Colonic mucosa (tissue), 4 donors: ENCODE data around the gene TH. TPM values are rescaled to one million over a fixed set of nuclear protein-coding genes. Genes with fewer than 3 reads are reported as not detected.
A peak's percentile ranks its signal among the peaks of the same experiment; 100 is the strongest.

Experiments used
- DNase-seq: peaks from one replicate; pipeline ENCODE4 v3.0.0-alpha.2; 2020
- H3K27ac ChIP-seq: fragments of 200-600 bp; one replicate; pipeline ENCODE4 v1.8.0; 2021
- H3K27me3 ChIP-seq: fragments of 200-600 bp; one replicate; pipeline ENCODE4 v1.8.0; 2021
- H3K36me3 ChIP-seq: fragments of 200-600 bp; one replicate; pipeline ENCODE4 v1.8.0; 2021
- H3K4me1 ChIP-seq: fragments of 200-600 bp; one replicate; pipeline ENCODE4 v1.8.0; 2021; ENCODE audit warnings: mild to moderate bottlenecking
- H3K4me3 ChIP-seq: fragments of 200-600 bp; one replicate; pipeline ENCODE4 v1.8.0; 2021
- H3K9ac ChIP-seq, 2 donors: one replicate each; pipeline ENCODE4 v1.7.0; 2013; ENCODE audit warnings: control low read depth in 2 of 2, low read depth in 2 of 2, low read length in 2 of 2
- H3K9me3 ChIP-seq: fragments of 200-600 bp; one replicate; pipeline ENCODE4 v1.8.0; 2021
- intact Hi-C: fragments of 100-400 bp; cut with DNase I; formaldehyde crosslinking; loops from one replicate; pipeline ENCODE4 v1.14.1; 2022
- total RNA-seq, 2 donors: library from RNA; stranded (reverse); fragmentation: NEBNext Ultra II Directional in 1 of 2; extraction: Animal tissue kit (Norgen Biotek cat#: 25700) in 1 of 2; gene quantifications; one replicate each; pipeline ENCODE4 v1.2.1, GENCODE V29; 2021
- TF ChIP-seq, protein P1 (sequence below): fragments of 200-600 bp; IDR thresholded peaks from one replicate; pipeline ENCODE4 v1.8.0; 2022; ENCODE audit warnings: antibody characterized with exemption, mild to moderate bottlenecking
- donor health status: healthy.
- donor health status: DM: no; HTN: no; CAD: no.
- donor health status: DM: no; HTN: no; CAD: no.

The TH gene
- total RNA-seq, 2 donors from 2014 or later: 0.15 TPM; not detected in 1

DNA sequence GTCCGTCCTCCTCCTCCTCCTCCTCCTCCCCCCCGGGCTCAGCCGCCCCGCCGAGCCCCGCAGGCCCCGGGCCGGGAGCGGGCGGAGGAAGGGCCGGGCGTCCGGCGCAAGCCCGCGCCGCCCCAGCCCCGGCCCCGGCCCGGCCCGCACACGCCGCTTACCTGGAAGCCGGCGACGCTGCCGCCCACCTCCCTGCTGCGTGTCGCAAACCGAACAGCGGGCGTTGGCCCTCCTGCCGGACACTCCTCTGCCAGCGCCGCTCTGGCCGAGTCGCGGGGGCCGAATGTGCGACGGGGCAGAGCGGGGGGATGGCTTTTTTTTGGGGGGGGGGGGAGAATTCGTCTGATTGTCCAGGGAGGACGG is 33.6 kb downstream of the TH start:
- peaks cover 70% of the 10 kb centered on the region for H3K27me3 ChIP-seq
- no peaks in the 10 kb centered on the region for H3K4me1 ChIP-seq
- TF ChIP-seq, protein P1, sequence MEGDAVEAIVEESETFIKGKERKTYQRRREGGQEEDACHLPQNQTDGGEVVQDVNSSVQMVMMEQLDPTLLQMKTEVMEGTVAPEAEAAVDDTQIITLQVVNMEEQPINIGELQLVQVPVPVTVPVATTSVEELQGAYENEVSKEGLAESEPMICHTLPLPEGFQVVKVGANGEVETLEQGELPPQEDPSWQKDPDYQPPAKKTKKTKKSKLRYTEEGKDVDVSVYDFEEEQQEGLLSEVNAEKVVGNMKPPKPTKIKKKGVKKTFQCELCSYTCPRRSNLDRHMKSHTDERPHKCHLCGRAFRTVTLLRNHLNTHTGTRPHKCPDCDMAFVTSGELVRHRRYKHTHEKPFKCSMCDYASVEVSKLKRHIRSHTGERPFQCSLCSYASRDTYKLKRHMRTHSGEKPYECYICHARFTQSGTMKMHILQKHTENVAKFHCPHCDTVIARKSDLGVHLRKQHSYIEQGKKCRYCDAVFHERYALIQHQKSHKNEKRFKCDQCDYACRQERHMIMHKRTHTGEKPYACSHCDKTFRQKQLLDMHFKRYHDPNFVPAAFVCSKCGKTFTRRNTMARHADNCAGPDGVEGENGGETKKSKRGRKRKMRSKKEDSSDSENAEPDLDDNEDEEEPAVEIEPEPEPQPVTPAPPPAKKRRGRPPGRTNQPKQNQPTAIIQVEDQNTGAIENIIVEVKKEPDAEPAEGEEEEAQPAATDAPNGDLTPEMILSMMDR: no peak
- DNase-seq: no peak
- no peaks in the 10 kb centered on the region for H3K9me3 ChIP-seq
- no peak overlapping the region for H3K9ac ChIP-seq
- H3K4me3 ChIP-seq: no peak overlapping the region
- H3K36me3 ChIP-seq: no peaks in the 10 kb centered on the region
- intact Hi-C loops: no loop called here
- no peak overlapping the region for H3K27ac ChIP-seq

GRCh38 chr11:2137202-2138067 is 34.2 kb downstream of the TH start:
- intact Hi-C loops: no loop called here
- no peaks in the 10 kb centered on the region for H3K9me3 ChIP-seq
- H3K9ac ChIP-seq: no peak overlapping the region
- H3K27ac ChIP-seq: no peak overlapping the region
- TF ChIP-seq, protein P1: no peak
- no peaks in the 10 kb centered on the region for H3K4me1 ChIP-seq
- H3K4me3 ChIP-seq: no peak overlapping the region
- no peaks in the 10 kb centered on the region for H3K36me3 ChIP-seq
- DNase-seq: peak; percentile 32
- peaks cover 64% of the 10 kb centered on the region for H3K27me3 ChIP-seq

DNA sequence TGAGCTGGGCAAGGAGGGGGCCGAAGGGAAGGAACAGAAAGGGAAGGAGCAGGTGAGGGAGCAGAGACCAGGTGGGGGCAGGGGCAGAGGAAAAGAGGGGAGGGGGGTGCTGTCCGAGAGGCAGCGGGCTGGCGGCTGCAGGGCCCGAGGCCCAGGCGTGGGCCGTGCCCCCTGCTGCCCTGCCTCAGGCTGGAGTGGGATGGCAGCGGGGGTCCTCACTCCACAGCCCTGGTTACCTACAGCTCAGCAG is 34.7 kb downstream of the TH start:
- Histone ChIP-seq H3K4me3 (no peak overlapping the region), H3K27me3 (peaks cover 58% of the 10 kb centered on the region), H3K4me1 (no peaks in the 10 kb centered on the region), H3K9ac (no peak overlapping the region), H3K36me3 (no peaks in the 10 kb centered on the region), H3K9me3 (no peaks in the 10 kb centered on the region), H3K27ac (no peak overlapping the region)
- intact Hi-C loops: no loop called here
- DNase-seq: no peak
- TF ChIP-seq, protein P1: no peak

GRCh38 chr11:2136209-2136951 is 35.2 kb downstream of the TH start:
- Histone ChIP-seq H3K9me3 (no peaks in the 10 kb centered on the region), H3K4me3 (no peak overlapping the region), H3K27me3 (peaks cover 53% of the 10 kb centered on the region), H3K4me1 (no peaks in the 10 kb centered on the region), H3K36me3 (no peaks in the 10 kb centered on the region), H3K9ac (no peak overlapping the region), H3K27ac (no peak overlapping the region)
- TF ChIP-seq, protein P1: no peak
- no peak for DNase-seq
- intact Hi-C loops: no loop called here

GRCh38 chr11:2135648-2136201 is 35.9 kb downstream of the TH start:
- no peaks in the 10 kb centered on the region for H3K36me3 ChIP-seq
- no peaks in the 10 kb centered on the region for H3K4me1 ChIP-seq
- intact Hi-C loops: no loop called here
- H3K27me3 ChIP-seq: peaks cover 46% of the 10 kb centered on the region
- H3K27ac ChIP-seq: no peak overlapping the region
- no peaks in the 10 kb centered on the region for H3K9me3 ChIP-seq
- no peak overlapping the region for H3K4me3 ChIP-seq
- TF ChIP-seq, protein P1: no peak
- no peak overlapping the region for H3K9ac ChIP-seq
- no peak for DNase-seq
